Left ventricle myocardium superior (tissue), 1 donor: ENCODE results near the gene PIP5KL1. TPM values are rescaled to one million over a fixed set of nuclear protein-coding genes. Genes with fewer than 3 reads are reported as not detected.

Source experiments
- ATAC-seq: fragments of 200-7000 bp; cut with Tn5 transposase; one replicate; pipeline ENCODE4 v1.9.1; 2020; ENCODE audit warnings: mild to moderate bottlenecking, moderate library complexity
- DNase-seq: peaks from one replicate; pipeline ENCODE4 v3.0.0-alpha.2; 2020
- intact Hi-C: fragments of 100-400 bp; cut with micrococcal nuclease; formaldehyde crosslinking; loops from one replicate; pipeline ENCODE4 v1.11.0; 2022
- total RNA-seq: library from RNA; stranded (reverse); fragmentation: NEBNext Ultra II Directional; extraction: Animal tissue kit (Norgen Biotek cat#: 25700); gene quantifications from one replicate; pipeline ENCODE4 v1.2.1, GENCODE V29; 2021
- donor health status: DM: no; HTN: yes; CAD: no; lungs with severe emphysema.

The PIP5KL1 gene
- total RNA-seq, 1 donor from 2014 or later: not detected

GRCh38 chr9:127970401-127971313, 40.1 kb upstream of the PIP5KL1 start:
- no peak for ATAC-seq
- intact Hi-C loops: no loop called here

GRCh38 chr9:127968700-127969383, 38.3 kb upstream of the PIP5KL1 start:
- DNase-seq (peak; percentile 88), ATAC-seq (peak; percentile 37)
- intact Hi-C loops: no loop called here

More at GRCh38 chr9:127970401-127971313, 40.1 kb upstream of the PIP5KL1 start:
- DNase-seq: peak; percentile 11

DNA sequence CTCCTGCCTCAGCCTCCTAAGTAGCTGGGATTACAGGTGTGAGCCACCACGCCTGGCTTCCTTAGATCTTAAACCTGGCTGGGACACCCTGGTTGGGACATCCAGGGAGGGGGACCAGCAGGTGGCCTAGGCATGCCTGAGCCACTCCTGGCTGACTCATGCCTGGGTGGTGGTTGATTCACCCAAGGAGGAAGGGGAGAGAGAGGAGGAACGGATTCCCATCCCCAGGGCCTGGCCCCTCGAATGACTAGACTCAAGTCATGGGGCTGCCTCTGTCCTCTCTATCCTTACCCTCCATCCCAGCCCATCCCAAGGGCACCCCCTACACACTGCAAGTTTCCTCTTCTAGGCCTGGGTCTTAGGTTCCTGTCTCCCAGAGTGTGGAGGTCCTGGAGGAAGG, 37.5 kb upstream of the PIP5KL1 start:
- DNase-seq (peak; percentile 21), ATAC-seq (no peak)
- intact Hi-C loops: no loop called here

DNA sequence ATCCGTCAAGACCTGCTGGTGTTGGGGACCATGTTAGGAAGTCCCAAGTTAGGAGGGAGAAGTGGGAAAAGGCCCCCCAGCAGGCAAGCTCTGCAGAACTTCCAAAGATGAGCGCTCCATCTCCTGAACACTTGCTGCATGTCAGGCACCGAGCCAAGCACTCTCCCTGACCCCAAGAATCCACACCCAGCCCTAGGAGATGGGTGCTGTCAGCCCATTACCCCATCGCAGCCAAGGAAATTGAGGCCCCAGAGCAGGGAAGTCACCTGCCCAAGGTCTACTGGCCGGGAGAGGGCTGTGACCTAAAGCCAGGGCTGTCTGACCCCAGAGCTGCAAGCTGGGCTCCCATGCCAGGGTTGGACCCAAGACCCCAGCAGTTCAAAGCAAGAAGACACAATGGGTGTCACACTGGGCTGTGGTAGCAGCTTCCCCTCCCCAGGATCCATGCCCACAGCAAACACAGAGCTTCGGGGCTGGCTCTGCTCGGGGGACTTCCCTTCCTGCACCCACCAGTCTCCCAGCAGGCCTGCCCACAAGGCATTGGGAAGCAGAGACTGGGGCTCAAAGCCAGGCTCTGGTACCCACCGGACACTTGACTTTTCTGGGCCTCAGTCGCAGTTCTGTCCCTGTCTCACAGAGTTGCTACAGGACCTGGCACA, 36.7 kb upstream of the PIP5KL1 start:
- intact Hi-C loops: no loop called here
- ATAC-seq (no peak), DNase-seq (peak; percentile 30)

GRCh38 chr9:127966416-127967150, 36.0 kb upstream of the PIP5KL1 start:
- DNase-seq (peak; percentile 33), ATAC-seq (no peak)
- intact Hi-C loops: no loop called here

GRCh38 chr9:127965953-127966352, 35.4 kb upstream of the PIP5KL1 start:
- peak; percentile 3 for ATAC-seq
- intact Hi-C loops: no loop called here
- no peak for DNase-seq

DNA sequence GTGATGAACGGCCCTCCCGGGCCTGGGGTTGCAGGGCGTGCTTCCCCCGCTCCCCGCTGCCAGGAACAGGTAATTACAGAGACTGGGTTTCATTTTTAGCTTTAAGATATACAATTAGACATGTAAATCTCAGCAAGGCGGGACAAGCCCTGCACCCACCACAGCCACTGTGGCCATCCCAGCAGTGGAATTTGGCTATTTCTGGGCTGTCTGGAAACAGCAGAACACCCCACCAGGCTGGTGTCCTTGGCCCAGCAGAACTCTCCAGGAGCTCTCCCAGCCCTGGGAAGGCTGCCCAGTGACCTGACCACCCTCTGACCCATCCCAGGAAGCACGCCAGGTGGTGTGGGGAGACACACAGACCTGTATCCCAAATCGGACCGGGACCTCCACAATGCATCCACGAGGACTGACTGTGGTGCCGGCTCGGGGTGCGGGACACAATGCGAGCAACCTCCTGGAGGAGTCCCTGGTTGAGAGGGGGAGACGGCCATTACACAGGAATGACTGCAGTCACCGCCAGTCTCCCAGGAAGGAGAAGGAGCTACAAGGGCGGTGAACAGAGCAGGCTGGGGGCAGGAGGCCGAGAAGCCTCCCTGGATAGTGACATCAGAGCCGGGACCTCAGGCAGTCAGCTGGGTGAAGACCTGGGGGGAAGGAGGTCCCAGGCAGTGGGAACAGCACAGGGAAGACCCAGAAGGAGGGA, 32.9 kb upstream of the PIP5KL1 start:
- intact Hi-C loops: no loop called here
- DNase-seq (no peak), ATAC-seq (no peak)

GRCh38 chr9:127963041-127963358, 32.4 kb upstream of the PIP5KL1 start:
- DNase-seq: no peak
- intact Hi-C loops: no loop called here
- ATAC-seq: no peak

- intact Hi-C loops: no loop called here
- no peak for ATAC-seq
- no peak for DNase-seq
Measured at GRCh38 chr9:127962278-127962677, 31.7 kb upstream of the PIP5KL1 start.

- ATAC-seq: no peak
- intact Hi-C loops: no loop called here
- DNase-seq: no peak
Measured at GRCh38 chr9:127961613-127962155, 31.1 kb upstream of the PIP5KL1 start.

- DNase-seq (no peak), ATAC-seq (no peak)
- intact Hi-C loops: no loop called here
Measured at GRCh38 chr9:127961155-127961490, 30.5 kb upstream of the PIP5KL1 start.

DNA sequence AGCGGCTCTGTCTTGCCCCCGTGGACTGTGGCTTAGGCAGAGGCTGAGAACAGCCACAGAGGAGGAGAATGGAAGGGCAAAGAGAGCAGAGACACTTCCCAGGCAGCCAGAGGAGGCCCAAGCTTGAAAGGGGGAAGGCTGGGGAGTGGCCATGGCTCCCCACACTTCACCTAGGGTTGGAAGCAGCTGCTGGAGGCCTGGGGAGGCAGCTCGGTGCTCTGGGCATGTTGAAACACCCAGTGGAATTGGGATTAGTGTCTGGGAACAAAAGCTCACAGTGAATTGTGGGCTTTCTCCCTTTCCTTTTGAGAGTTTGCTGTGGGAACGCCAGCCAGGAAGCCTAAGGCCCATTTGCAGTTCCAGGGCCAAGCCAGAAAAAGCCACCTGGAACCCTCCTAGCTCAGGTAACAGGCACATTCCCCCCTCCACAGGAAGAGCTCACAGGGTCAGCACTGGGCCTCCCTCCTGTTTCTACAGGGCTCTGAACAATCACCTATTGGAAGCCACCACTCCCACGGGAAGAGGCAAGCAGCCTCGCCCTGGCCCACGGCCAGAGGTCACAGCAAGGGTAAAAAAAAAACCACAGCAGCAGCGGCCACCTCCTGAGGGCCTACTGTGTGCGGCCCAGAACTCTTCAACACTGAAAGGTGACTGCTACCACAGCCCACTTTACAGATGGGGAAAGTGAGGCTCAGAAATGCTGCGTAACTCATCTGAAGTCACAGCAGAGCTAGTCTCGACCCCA, 30.0 kb upstream of the PIP5KL1 start:
- ATAC-seq (no peak), DNase-seq (no peak)
- intact Hi-C loops: no loop called here

DNA sequence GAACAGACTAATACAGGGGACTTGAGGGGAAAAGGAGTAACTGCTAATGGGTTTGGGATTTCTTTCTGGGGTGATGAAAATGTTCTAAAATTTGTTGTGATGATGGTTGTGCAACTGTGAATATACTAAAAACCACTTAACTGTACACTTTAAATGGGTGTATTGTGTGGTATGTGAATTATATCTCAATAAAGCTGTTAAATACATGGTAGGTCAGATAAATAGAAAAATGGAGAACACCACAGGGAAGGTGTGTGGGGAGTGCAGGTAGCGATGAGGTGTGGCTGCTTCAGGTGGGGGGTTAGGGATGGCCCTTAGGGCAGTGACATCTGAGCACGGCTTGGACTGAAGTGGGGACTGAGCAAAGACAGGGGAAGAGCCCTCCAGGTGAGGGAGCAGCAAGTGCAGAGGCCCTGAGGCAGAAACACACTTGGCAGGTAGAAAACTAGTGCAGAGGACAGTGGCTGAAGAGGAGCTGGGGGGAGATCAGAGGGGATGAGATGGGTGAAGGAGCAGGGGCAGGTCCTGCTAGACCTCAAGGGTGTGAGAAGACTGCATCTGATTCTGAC, 29.3 kb upstream of the PIP5KL1 start:
- no peak for DNase-seq
- intact Hi-C loops: no loop called here
- ATAC-seq: no peak

- ATAC-seq: no peak
- DNase-seq: no peak
- intact Hi-C loops: no loop called here
Measured at GRCh38 chr9:127959398-127959797, 28.8 kb upstream of the PIP5KL1 start.

GRCh38 chr9:127958728-127959127, 28.2 kb upstream of the PIP5KL1 start:
- intact Hi-C loops: no loop called here
- no peak for DNase-seq
- no peak for ATAC-seq

- intact Hi-C loops: no loop called here
- ATAC-seq: peak; percentile 85
- DNase-seq: peak; percentile 69
Measured at GRCh38 chr9:127955294-127956015, 24.9 kb upstream of the PIP5KL1 start.

DNA sequence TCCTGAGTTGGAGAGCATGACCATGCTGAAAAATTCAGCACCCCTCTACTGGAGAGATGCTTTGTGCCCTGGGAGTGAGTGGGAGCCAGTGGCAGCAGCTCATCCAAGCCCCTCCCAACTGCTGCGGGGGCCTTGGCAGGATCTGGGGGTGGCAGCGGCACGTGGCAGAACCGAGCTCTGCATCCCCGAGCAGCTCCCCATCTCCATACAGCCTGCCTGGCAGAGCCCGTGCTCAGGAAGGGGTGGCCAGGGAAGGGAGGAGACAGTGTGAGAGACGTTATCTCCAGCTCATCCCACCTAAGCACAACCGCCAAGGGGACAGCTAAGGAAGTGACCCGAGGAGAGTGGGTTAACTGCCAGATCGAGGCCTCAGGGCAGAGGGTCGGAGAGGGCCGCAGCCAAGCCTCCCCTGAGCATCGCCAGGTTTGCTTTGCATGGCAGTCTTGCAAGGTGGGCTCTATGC, 24.3 kb upstream of the PIP5KL1 start:
- ATAC-seq (no peak), DNase-seq (no peak)
- intact Hi-C loops: no loop called here
